Uterus (tissue), 4 donors: ENCODE measurements around the gene NRG3. TPM values are rescaled to one million over a fixed set of nuclear protein-coding genes. Genes with fewer than 3 reads are reported as not detected.

ENCODE experiments used
- DNase-seq, 2 donors: peaks; one replicate each; pipeline ENCODE4 v3.0.0-alpha.2; 2019 to 2020
- H3K27ac ChIP-seq, 2 donors: fragments of 200-600 bp; sonication (generic); 1 replicate in 1 of 2; 2 replicates in 1 of 2; pipeline ENCODE4 v1.5.1; 2016 to 2018
- H3K27me3 ChIP-seq, 2 donors: fragments of 200-600 bp; sonication (generic); one replicate each; pipeline ENCODE4 v1.5.1; 2018 to 2019; ENCODE audit warnings: control low read depth in 1 of 2
- H3K36me3 ChIP-seq, 2 donors: fragments of 200-600 bp; sonication (generic); one replicate each; pipeline ENCODE4 v1.5.1; 2019; ENCODE audit warnings: control low read depth in 1 of 2
- H3K4me1 ChIP-seq, 2 donors: fragments of 200-600 bp; sonication (generic); one replicate each; pipeline ENCODE4 v1.5.1; 2018 to 2019; ENCODE audit warnings: control low read depth in 1 of 2
- H3K4me3 ChIP-seq, 2 donors: fragments of 200-600 bp; sonication (generic); 1 replicate in 1 of 2; 2 replicates in 1 of 2; pipeline ENCODE4 v1.5.1; 2018 to 2019; ENCODE audit warnings: mild to moderate bottlenecking in 1 of 2
- H3K9me3 ChIP-seq, 2 donors: fragments of 200-600 bp; sonication (generic); one replicate each; pipeline ENCODE4 v1.5.1; 2019; ENCODE audit warnings: control low read depth in 1 of 2
- CTCF ChIP-seq, 4 experiments: fragments of 200-600 bp in 2 of 4; fragments of 450-650 bp in 2 of 4; sonication (generic) in 2 of 4; IDR thresholded peaks; one replicate each; pipeline ENCODE4 v1.5.1; 2016 to 2019; ENCODE audit warnings: antibody characterized with exemption in 4 of 4, mild to moderate bottlenecking in 2 of 4, moderate library complexity in 1 of 4
- POLR2A ChIP-seq, 2 donors: fragments of 450-650 bp; IDR thresholded peaks; one replicate each; pipeline ENCODE4 v1.6.1; 2016; ENCODE audit warnings: antibody characterized with exemption in 2 of 2, mild to moderate bottlenecking in 1 of 2, moderate library complexity in 1 of 2
- intact Hi-C: fragments of 100-400 bp; cut with DNase I; formaldehyde crosslinking; loops from one replicate; pipeline ENCODE4 v1.15.1; 2023; ENCODE audit warnings: low total_unique reads
- total RNA-seq, 4 donors: library from RNA; depleted of rRNA in 3 of 4; stranded (reverse); fragments of >200 nt in 3 of 4; gene quantifications; one replicate each; pipeline versions ENCODE4 v1.1.0 to v1.2.4, GENCODE V29; 2014 to 2023
- donor health status: DM: yes; HTN: yes; CAD: no.

The NRG3 gene
- total RNA-seq, 4 donors from 2014 or later = 0.27 to 1.0 TPM; not detected in 2

- no peaks in the 10 kb centered on the region for H3K27me3 ChIP-seq
- H3K4me1 ChIP-seq = no peaks in the 10 kb centered on the region
- DNase-seq = no peak
- intact Hi-C loops = no loop called here
- H3K9me3 ChIP-seq = no peaks in the 10 kb centered on the region
- no peak overlapping the region for H3K27ac ChIP-seq
- H3K4me3 ChIP-seq = no peak overlapping the region
- H3K36me3 ChIP-seq = no peaks in the 10 kb centered on the region
- no peak for TF ChIP-seq POLR2A (IDR thresholded peaks at IDR 0.05)
- no peak for TF ChIP-seq CTCF (IDR thresholded peaks at IDR 0.05)
Measured at GRCh38 chr10:82721831-82722230, 846.8 kb downstream of the NRG3 start.

DNA sequence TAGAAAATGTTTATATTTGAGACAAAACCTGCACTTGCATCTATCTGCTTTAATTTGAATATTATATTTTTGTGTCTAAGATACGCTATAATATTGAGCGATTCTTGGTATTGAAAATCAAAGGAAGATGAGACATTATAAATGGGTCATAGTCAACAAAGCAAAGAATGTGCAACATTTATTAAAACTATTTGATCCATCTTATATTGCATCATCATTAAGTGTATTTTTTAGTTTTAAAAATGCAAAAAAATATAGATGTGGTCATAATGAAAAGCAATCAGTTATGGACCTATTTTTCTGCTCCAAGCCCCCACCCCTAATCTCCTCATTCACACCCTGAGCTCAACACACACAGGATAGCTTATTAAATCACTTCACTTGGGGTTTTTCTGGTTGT lies 847.3 kb downstream of the NRG3 start:
- Histone ChIP-seq H3K27ac (no peak overlapping the region), H3K4me3 (no peak overlapping the region), H3K36me3 (no peaks in the 10 kb centered on the region), H3K27me3 (no peaks in the 10 kb centered on the region), H3K9me3 (no peaks in the 10 kb centered on the region), H3K4me1 (no peaks in the 10 kb centered on the region)
- no peak for DNase-seq
- intact Hi-C loops = no loop called here
- TF ChIP-seq POLR2A (IDR thresholded peaks at IDR 0.05) (no peak), CTCF (IDR thresholded peaks at IDR 0.05) (no peak)

GRCh38 chr10:82736305-82736704 lies 861.3 kb downstream of the NRG3 start:
- intact Hi-C loops = no loop called here
- TF ChIP-seq POLR2A (IDR thresholded peaks at IDR 0.05) (no peak), CTCF (IDR thresholded peaks at IDR 0.05) (no peak)

DNA sequence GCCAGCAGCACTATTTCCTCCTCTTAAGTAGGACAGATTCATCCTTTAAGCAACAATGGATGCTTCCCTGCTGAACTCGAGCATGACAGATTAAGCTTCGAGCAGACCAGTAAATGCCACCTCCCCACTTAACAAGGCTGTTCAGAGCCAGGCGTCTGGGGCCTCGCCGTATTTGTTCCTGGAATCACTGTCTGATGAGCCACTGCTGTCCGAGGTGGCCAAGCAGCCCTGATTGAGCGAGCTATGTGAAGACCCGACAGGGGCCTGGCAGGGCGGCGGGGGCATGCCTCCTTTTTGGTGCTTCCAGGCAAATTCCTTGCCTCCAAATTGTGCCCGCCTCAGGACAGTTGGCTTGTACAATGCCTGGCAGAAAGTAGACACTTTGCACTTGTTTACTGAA lies 862.6 kb downstream of the NRG3 start:
- no peak overlapping the region for H3K4me3 ChIP-seq
- H3K9me3 ChIP-seq = no peaks in the 10 kb centered on the region
- no peak for DNase-seq
- intact Hi-C loops = no loop called here
- no peaks in the 10 kb centered on the region for H3K4me1 ChIP-seq
- H3K27ac ChIP-seq = no peak overlapping the region
- TF ChIP-seq POLR2A (IDR thresholded peaks at IDR 0.05) (no peak), CTCF (IDR thresholded peaks at IDR 0.05) (no peak)
- no peaks in the 10 kb centered on the region for H3K36me3 ChIP-seq
- H3K27me3 ChIP-seq = no peaks in the 10 kb centered on the region

More at GRCh38 chr10:82736305-82736704, 861.3 kb downstream of the NRG3 start:
- Histone ChIP-seq H3K27ac (no peak overlapping the region), H3K4me1 (no peaks in the 10 kb centered on the region), H3K27me3 (no peaks in the 10 kb centered on the region), H3K4me3 (no peak overlapping the region), H3K36me3 (no peaks in the 10 kb centered on the region), H3K9me3 (no peaks in the 10 kb centered on the region)
- no peak for DNase-seq

GRCh38 chr10:82738592-82738991 lies 863.6 kb downstream of the NRG3 start:
- H3K4me1 ChIP-seq = no peaks in the 10 kb centered on the region
- H3K27me3 ChIP-seq = no peaks in the 10 kb centered on the region
- no peak for DNase-seq
- H3K36me3 ChIP-seq = no peaks in the 10 kb centered on the region
- no peak overlapping the region for H3K27ac ChIP-seq
- intact Hi-C loops = no loop called here
- H3K4me3 ChIP-seq = no peak overlapping the region
- H3K9me3 ChIP-seq = no peaks in the 10 kb centered on the region
- TF ChIP-seq CTCF (IDR thresholded peaks at IDR 0.05) = no peak
- TF ChIP-seq POLR2A (IDR thresholded peaks at IDR 0.05) = no peak
